Mucosa of stomach (tissue), 1 donor: ENCODE data around the gene LRBA.

Source experiments
- H3K27me3 ChIP-seq: one replicate; pipeline ENCODE4 v1.7.0; 2013; ENCODE audit warnings: mild to moderate bottlenecking, low read length; ENCODE audit not compliant: control insufficient read depth, insufficient read depth
- H3K36me3 ChIP-seq: one replicate; pipeline ENCODE4 v1.7.0; 2013; ENCODE audit warnings: low read length; ENCODE audit not compliant: control insufficient read depth, insufficient read depth
- H3K4me1 ChIP-seq: one replicate; pipeline ENCODE4 v1.7.0; 2013; ENCODE audit warnings: mild to moderate bottlenecking, low read length; ENCODE audit not compliant: control insufficient read depth, insufficient read depth
- H3K4me3 ChIP-seq: one replicate; pipeline ENCODE4 v1.7.0; 2013; ENCODE audit warnings: low read length
- H3K9ac ChIP-seq: one replicate; pipeline ENCODE4 v1.7.0; 2013; ENCODE audit warnings: mild to moderate bottlenecking, low read length, moderate library complexity
- H3K9me3 ChIP-seq: one replicate; pipeline ENCODE4 v1.7.0; 2013; ENCODE audit warnings: mild to moderate bottlenecking, low read length, moderate library complexity; ENCODE audit not compliant: control insufficient read depth
- donor health status: Pancreatic carcinoma.

Gene LRBA

GRCh38 chr4:150289198-150289597 is 725.9 kb downstream of the LRBA start:
- H3K9ac ChIP-seq, result no peak overlapping the region
- no peaks in the 10 kb centered on the region for H3K9me3 ChIP-seq
- no peaks in the 10 kb centered on the region for H3K36me3 ChIP-seq
- H3K4me3 ChIP-seq, result no peak overlapping the region
- no peaks in the 10 kb centered on the region for H3K27me3 ChIP-seq
- no peaks in the 10 kb centered on the region for H3K4me1 ChIP-seq

DNA sequence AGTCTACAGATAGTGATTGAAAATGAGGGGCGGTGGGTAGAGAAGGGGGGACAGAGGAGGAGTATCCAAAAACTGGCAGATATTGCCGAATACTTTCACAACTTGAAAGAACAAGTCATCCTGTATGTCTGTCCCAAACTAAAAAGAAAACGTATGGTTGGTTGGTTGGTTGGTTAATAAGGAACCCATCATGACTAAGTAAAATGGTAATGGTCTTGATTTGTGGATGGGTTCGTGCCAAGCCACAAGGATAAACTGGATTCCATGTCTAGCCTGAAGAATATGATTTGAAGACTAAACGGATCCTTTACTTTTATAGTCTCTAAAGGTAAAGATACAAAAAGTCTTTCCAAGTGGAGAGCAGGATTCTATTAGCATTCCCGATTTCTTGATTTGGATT is 728.4 kb downstream of the LRBA start:
- no peaks in the 10 kb centered on the region for H3K36me3 ChIP-seq
- H3K4me3 ChIP-seq, result no peak overlapping the region
- no peaks in the 10 kb centered on the region for H3K9me3 ChIP-seq
- H3K27me3 ChIP-seq, result no peaks in the 10 kb centered on the region
- H3K9ac ChIP-seq, result no peak overlapping the region
- no peaks in the 10 kb centered on the region for H3K4me1 ChIP-seq

DNA sequence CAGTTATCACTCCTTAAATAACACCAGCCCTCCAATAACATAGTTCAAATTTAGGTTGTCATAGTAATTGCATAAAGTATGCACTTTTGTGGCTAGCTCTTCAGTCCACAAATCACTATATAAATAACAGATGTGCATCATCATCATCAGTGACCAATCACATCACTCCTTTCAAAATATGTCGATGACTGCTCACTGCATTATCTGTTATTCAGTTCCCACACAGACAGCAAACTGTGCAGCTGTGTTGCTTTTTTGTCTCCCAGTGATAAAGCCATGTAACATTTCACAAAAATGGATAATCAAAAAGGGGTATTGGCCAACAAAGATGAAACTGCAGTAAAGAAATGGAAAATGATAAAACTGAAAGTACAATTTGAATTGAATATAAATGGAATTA is 731.4 kb downstream of the LRBA start:
- no peaks in the 10 kb centered on the region for H3K9me3 ChIP-seq
- H3K9ac ChIP-seq, result no peak overlapping the region
- no peaks in the 10 kb centered on the region for H3K4me1 ChIP-seq
- H3K27me3 ChIP-seq, result no peaks in the 10 kb centered on the region
- no peak overlapping the region for H3K4me3 ChIP-seq
- H3K36me3 ChIP-seq, result no peaks in the 10 kb centered on the region

- H3K9ac ChIP-seq, result no peak overlapping the region
- H3K27me3 ChIP-seq, result no peaks in the 10 kb centered on the region
- no peaks in the 10 kb centered on the region for H3K9me3 ChIP-seq
- H3K4me1 ChIP-seq, result no peaks in the 10 kb centered on the region
- H3K4me3 ChIP-seq, result no peak overlapping the region
- no peaks in the 10 kb centered on the region for H3K36me3 ChIP-seq
Measured at GRCh38 chr4:150280975-150281374, 734.1 kb downstream of the LRBA start.

GRCh38 chr4:150280081-150280895 is 734.8 kb downstream of the LRBA start:
- H3K4me3 ChIP-seq, result no peak overlapping the region
- no peak overlapping the region for H3K9ac ChIP-seq
- no peaks in the 10 kb centered on the region for H3K27me3 ChIP-seq
- no peaks in the 10 kb centered on the region for H3K9me3 ChIP-seq
- H3K36me3 ChIP-seq, result no peaks in the 10 kb centered on the region
- no peaks in the 10 kb centered on the region for H3K4me1 ChIP-seq

DNA sequence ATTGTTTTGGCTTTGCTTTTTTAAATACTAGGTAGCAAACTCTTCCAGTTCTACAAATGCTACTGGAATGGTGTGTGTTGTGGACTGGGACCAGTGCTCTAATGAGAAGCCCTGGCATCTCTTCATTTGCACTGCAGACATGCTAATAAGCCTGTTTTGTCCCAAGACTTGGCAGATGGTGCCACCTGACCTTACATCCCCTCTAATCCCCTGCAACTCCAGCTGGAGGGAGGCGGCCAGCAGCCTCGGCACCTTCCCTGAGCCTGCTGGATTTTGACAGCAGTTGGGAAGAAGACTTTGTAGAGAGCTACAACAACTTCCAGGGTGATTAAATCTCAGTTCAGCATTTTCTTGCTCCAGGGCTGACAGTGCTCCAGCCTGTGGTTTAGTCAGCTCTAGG is 736.9 kb downstream of the LRBA start:
- Histone ChIP-seq H3K9ac (no peak overlapping the region), H3K36me3 (no peaks in the 10 kb centered on the region), H3K4me1 (no peaks in the 10 kb centered on the region), H3K9me3 (no peaks in the 10 kb centered on the region), H3K27me3 (no peaks in the 10 kb centered on the region), H3K4me3 (no peak overlapping the region)

- Histone ChIP-seq H3K9me3 (no peaks in the 10 kb centered on the region), H3K9ac (no peak overlapping the region), H3K27me3 (no peaks in the 10 kb centered on the region), H3K4me1 (no peaks in the 10 kb centered on the region), H3K4me3 (no peak overlapping the region), H3K36me3 (no peaks in the 10 kb centered on the region)
Measured at GRCh38 chr4:150268444-150268843, 746.6 kb downstream of the LRBA start.

- Histone ChIP-seq H3K27me3 (no peaks in the 10 kb centered on the region), H3K4me3 (no peak overlapping the region), H3K36me3 (no peaks in the 10 kb centered on the region), H3K9ac (no peak overlapping the region), H3K9me3 (no peaks in the 10 kb centered on the region), H3K4me1 (no peaks in the 10 kb centered on the region)
Measured at GRCh38 chr4:150265806-150266205, 749.3 kb downstream of the LRBA start.

GRCh38 chr4:150264595-150265161 is 750.4 kb downstream of the LRBA start:
- Histone ChIP-seq H3K4me3 (no peak overlapping the region), H3K4me1 (no peaks in the 10 kb centered on the region), H3K9ac (no peak overlapping the region), H3K27me3 (no peaks in the 10 kb centered on the region), H3K9me3 (no peaks in the 10 kb centered on the region), H3K36me3 (no peaks in the 10 kb centered on the region)

GRCh38 chr4:150262611-150263010 is 752.5 kb downstream of the LRBA start:
- H3K4me1 ChIP-seq, result peaks cover 4% of the 10 kb centered on the region
- no peaks in the 10 kb centered on the region for H3K9me3 ChIP-seq
- no peaks in the 10 kb centered on the region for H3K36me3 ChIP-seq
- no peaks in the 10 kb centered on the region for H3K27me3 ChIP-seq
- no peak overlapping the region for H3K9ac ChIP-seq
- H3K4me3 ChIP-seq, result no peak overlapping the region

DNA sequence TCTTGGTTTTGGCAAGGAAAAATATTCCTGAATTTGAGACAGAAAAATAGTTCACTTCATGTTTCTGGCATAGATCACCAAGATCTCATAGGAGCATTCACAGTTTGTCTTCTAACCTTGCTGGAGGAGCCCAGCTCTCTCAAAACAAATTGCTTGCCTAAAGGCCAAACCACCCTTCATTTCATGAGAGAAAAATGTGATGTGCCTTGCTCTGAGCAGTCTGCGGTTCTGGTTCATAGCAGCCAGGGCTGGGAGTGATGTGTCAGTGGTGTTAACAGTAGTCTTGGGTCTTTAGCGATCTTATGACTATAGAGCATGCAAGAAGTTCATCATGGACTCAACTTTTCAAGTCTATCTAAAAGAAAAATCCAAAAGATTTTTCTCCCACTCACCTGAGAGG is 753.5 kb downstream of the LRBA start:
- Histone ChIP-seq H3K27me3 (no peaks in the 10 kb centered on the region), H3K4me3 (no peak overlapping the region), H3K9ac (no peak overlapping the region), H3K36me3 (no peaks in the 10 kb centered on the region), H3K4me1 (peaks cover 4% of the 10 kb centered on the region), H3K9me3 (no peaks in the 10 kb centered on the region)

GRCh38 chr4:150259861-150260567 is 755.1 kb downstream of the LRBA start:
- Histone ChIP-seq H3K4me1 (peaks cover 4% of the 10 kb centered on the region), H3K27me3 (no peaks in the 10 kb centered on the region), H3K36me3 (no peaks in the 10 kb centered on the region), H3K9me3 (no peaks in the 10 kb centered on the region), H3K9ac (no peak overlapping the region), H3K4me3 (no peak overlapping the region)
